IMR-90 (cell line): Measurements from ENCODE around the gene GARIN3. TPM values are rescaled to one million over a fixed set of nuclear protein-coding genes. Genes with fewer than 3 reads are reported as not detected.

ENCODE experiments used
- polyA plus RNA-seq, 3 experiments: library from polyadenylated mRNA; depleted of rRNA; stranded (reverse); fragments of >200 nt; gene quantifications; 2 replicates each; pipeline ENCODE4 v1.2.3, GENCODE V29; 2012; ENCODE audit warnings: low replicate concordance in 1 of 3
- total RNA-seq: library from RNA; depleted of rRNA; stranded (reverse); fragments of >200 nt; gene quantifications from 2 replicates; pipeline ENCODE4 v1.2.3, GENCODE V29; 2012; rRNA removed

Gene GARIN3
- total and polyA plus RNA-seq, 2 of the 4 experiments (the other 2 are of a cell fraction), result not detected

Other genes starting within 250 kb of the GARIN3 start
- not detected in 2 replicates for gene TIMD4, start 203.0 kb downstream of the GARIN3 start, total RNA-seq
- not detected in 2 replicates for gene TIMD4, start 203.0 kb downstream of the GARIN3 start, polyA plus RNA-seq (2012; rRNA removed)
- not detected in 2 replicates for gene HAVCR1, start 107.1 kb downstream of the GARIN3 start, total RNA-seq
- gene HAVCR1, start 107.1 kb downstream of the GARIN3 start, polyA plus RNA-seq (2012; rRNA removed), result not detected in 2 replicates
- under 0.01 TPM in 2 replicates for gene HAVCR2, start 57.2 kb downstream of the GARIN3 start, total RNA-seq
- gene HAVCR2, start 57.2 kb downstream of the GARIN3 start, polyA plus RNA-seq (2012; rRNA removed), result 0.07 and 0.09 TPM in 2 replicates
- gene MED7, start 23.4 kb downstream of the GARIN3 start, total RNA-seq, result 8.6 and 13.9 TPM in 2 replicates
- gene MED7, start 23.4 kb downstream of the GARIN3 start, polyA plus RNA-seq (2012; rRNA removed), result 7.3 and 9.0 TPM in 2 replicates
- not detected in 2 replicates for gene ITK, start 14.6 kb upstream of the GARIN3 start, total RNA-seq
- not detected in 2 replicates for gene ITK, start 14.6 kb upstream of the GARIN3 start, polyA plus RNA-seq (2012; rRNA removed)
- 11.7 and 13.4 TPM in 2 replicates for gene CYFIP2, start 99.9 kb upstream of the GARIN3 start, total RNA-seq
- gene CYFIP2, start 99.9 kb upstream of the GARIN3 start, polyA plus RNA-seq (2012; rRNA removed), result 6.7 and 6.8 TPM in 2 replicates